Endodermal cell (in vitro differentiated cells): Measurements from ENCODE around the gene OR2V2. TPM values are rescaled to one million over a fixed set of nuclear protein-coding genes. Genes with fewer than 3 reads are reported as not detected.

Source experiments
- DNase-seq: peaks from one replicate; pipeline ENCODE4 v3.0.0-alpha.2; 2017
- H3K27ac ChIP-seq: 2 replicates; pipeline ENCODE4 v1.5.1; 2013; ENCODE audit warnings: mild to moderate bottlenecking, low read depth, low read length, moderate library complexity
- H3K27me3 ChIP-seq: 2 replicates; pipeline ENCODE4 v1.6.1; 2013; ENCODE audit warnings: mild to moderate bottlenecking, low read length, moderate library complexity; ENCODE audit not compliant: insufficient read depth, control insufficient read depth, poor library complexity, severe bottlenecking
- H3K36me3 ChIP-seq: 2 replicates; pipeline ENCODE4 v1.7.0; 2013; ENCODE audit warnings: mild to moderate bottlenecking, low read length, moderate library complexity; ENCODE audit not compliant: control insufficient read depth, insufficient read depth
- H3K4me1 ChIP-seq: one replicate; pipeline ENCODE4 v1.7.0; 2013; ENCODE audit warnings: low read length; ENCODE audit not compliant: control insufficient read depth, insufficient read depth
- H3K4me3 ChIP-seq: 2 replicates; pipeline ENCODE4 v1.5.1; 2013; ENCODE audit warnings: mild to moderate bottlenecking, low read length, moderate library complexity
- H3K9ac ChIP-seq: 2 replicates; pipeline ENCODE4 v1.6.1; 2013; ENCODE audit warnings: mild to moderate bottlenecking, low read length, moderate library complexity; ENCODE audit not compliant: poor library complexity, severe bottlenecking; ENCODE audit errors: extremely low read depth
- H3K9me3 ChIP-seq: 2 replicates; pipeline ENCODE4 v1.6.1; 2013; ENCODE audit warnings: mild to moderate bottlenecking, low read length, moderate library complexity; ENCODE audit not compliant: control insufficient read depth
- H3K27ac Mint-ChIP-seq: 2 replicates; pipeline ENCODE4 v1.8.0; 2020; ENCODE audit warnings: mixed read lengths
- H3K27me3 Mint-ChIP-seq: 2 replicates; pipeline ENCODE4 v1.8.0; 2021; ENCODE audit warnings: mild to moderate bottlenecking, mixed read lengths; ENCODE audit not compliant: insufficient read depth
- H3K36me3 Mint-ChIP-seq: 2 replicates; pipeline ENCODE4 v1.8.0; 2020; ENCODE audit warnings: low read depth, mixed read lengths
- H3K4me1 Mint-ChIP-seq: 2 replicates; pipeline ENCODE4 v1.8.0; 2020; ENCODE audit warnings: mixed read lengths
- H3K4me3 Mint-ChIP-seq: 2 replicates; pipeline ENCODE4 v1.8.0; 2020; ENCODE audit warnings: mild to moderate bottlenecking, moderate library complexity, mixed read lengths
- H3K9me3 Mint-ChIP-seq: 2 replicates; pipeline ENCODE4 v1.8.0; 2020; ENCODE audit warnings: mild to moderate bottlenecking, mixed read lengths
- WGBS, 2 experiments: methylation state at CpG; one replicate each; pipeline versions ENCODE4 v1.1.5 to v1.1.7; 2013; ENCODE audit warnings: missing lambda C conversion rate in 2 of 2, mixed read lengths in 1 of 2; ENCODE audit not compliant: insufficient coverage in 1 of 2, insufficient read length in 1 of 2; 5-methylcytosine and 5-hydroxymethylcytosine counted together
- total RNA-seq, 2 donors: library from RNA; stranded (reverse); fragmentation: NEBNext Ultra II Directional in 1 of 2; extraction: Animal tissue kit (Norgen Biotek cat#: 25700) in 1 of 2; gene quantifications; 2 replicates in 1 of 2; 3 replicates in 1 of 2; pipeline ENCODE4 v1.2.1, GENCODE V29; 2021
- TF ChIP-seq, protein P1 (sequence below): fragments of 200-600 bp; sonication (generic); conservative IDR thresholded peaks from 2 replicates; pipeline ENCODE4 v1.5.0; 2021; ENCODE audit warnings: antibody characterized with exemption, mild to moderate bottlenecking

OR2V2 gene
- total RNA-seq, 2 donors from 2014 or later, result not detected

DNA sequence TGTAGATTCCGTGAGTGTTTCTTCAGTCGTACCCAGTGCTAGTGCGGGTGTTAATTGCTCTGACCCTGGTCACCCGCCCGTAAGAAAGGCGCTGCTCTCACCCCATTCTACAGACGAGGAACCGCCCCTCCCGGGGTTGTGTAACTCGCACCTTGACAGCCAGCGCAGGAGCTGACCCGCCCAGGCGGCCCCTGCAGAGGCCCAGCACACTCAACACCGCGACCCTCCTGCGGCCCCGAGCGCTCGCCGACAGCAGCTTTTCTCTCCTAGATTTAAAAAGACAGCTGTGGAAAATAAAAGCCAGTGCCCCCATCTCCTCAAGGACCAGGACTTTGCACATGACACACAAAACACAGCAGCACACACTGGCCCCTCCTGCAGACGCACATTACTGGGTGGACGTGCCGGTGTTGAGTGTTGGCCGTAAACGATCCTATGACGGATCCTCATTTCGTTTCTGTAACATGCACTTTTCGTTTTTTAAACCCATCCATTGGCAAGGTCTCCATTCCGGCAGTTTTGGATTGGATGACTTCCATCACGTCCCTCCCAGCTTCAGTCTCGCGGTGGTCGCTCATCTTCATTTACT lies 22.9 kb downstream of the OR2V2 start:
- H3K4me3 ChIP-seq, result peak overlapping the region; percentile 88
- no peak overlapping the region for H3K9ac ChIP-seq
- DNase-seq, result no peak
- TF ChIP-seq, protein P1, sequence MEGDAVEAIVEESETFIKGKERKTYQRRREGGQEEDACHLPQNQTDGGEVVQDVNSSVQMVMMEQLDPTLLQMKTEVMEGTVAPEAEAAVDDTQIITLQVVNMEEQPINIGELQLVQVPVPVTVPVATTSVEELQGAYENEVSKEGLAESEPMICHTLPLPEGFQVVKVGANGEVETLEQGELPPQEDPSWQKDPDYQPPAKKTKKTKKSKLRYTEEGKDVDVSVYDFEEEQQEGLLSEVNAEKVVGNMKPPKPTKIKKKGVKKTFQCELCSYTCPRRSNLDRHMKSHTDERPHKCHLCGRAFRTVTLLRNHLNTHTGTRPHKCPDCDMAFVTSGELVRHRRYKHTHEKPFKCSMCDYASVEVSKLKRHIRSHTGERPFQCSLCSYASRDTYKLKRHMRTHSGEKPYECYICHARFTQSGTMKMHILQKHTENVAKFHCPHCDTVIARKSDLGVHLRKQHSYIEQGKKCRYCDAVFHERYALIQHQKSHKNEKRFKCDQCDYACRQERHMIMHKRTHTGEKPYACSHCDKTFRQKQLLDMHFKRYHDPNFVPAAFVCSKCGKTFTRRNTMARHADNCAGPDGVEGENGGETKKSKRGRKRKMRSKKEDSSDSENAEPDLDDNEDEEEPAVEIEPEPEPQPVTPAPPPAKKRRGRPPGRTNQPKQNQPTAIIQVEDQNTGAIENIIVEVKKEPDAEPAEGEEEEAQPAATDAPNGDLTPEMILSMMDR, result no peak
- Mint-ChIP-seq H3K36me3 (no peaks in the 10 kb centered on the region), H3K9me3 (no peaks in the 10 kb centered on the region), H3K4me3 (peak overlapping the region; percentile 66), H3K4me1 (peaks cover 19% of the 10 kb centered on the region), H3K27ac (no peak overlapping the region), H3K27me3 (peaks cover 71% of the 10 kb centered on the region)
- no peak overlapping the region for H3K27ac ChIP-seq
- peaks cover 68% of the 10 kb centered on the region for H3K27me3 ChIP-seq
- WGBS, 2 experiments, result 9 to 13% methylated on average over 17 to 33 of the region's 33 CpGs
- no peaks in the 10 kb centered on the region for H3K9me3 ChIP-seq
- no peaks in the 10 kb centered on the region for H3K36me3 ChIP-seq
- H3K4me1 ChIP-seq, result no peaks in the 10 kb centered on the region

DNA sequence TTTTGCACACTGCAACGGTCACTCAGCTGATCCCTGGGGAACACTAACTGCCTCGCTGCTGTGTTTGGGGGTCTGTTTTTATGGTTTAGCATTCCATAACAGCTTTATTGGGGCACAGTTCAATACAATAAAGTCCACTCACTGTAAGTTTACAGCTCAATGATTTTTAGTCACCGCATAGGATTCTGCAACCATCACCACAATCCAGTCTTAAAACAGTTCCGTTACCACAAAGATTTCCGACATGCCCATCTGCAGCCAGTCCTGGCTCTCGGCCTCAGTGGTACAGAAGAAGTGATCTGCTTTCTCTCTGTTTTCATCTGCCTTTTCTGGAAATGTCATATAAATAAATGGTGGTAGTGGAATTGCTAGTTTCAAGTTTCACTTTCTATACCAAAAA lies 23.6 kb downstream of the OR2V2 start:
- no peaks in the 10 kb centered on the region for H3K9me3 ChIP-seq
- peak overlapping the region; percentile 66 for H3K4me3 Mint-ChIP-seq
- no peak overlapping the region for H3K27ac Mint-ChIP-seq
- peak overlapping the region; percentile 88 for H3K4me3 ChIP-seq
- H3K9me3 Mint-ChIP-seq, result no peaks in the 10 kb centered on the region
- no peak for DNase-seq
- no peaks in the 10 kb centered on the region for H3K36me3 ChIP-seq
- WGBS, 2 experiments, result 62 to 90% methylated on average over 3 to 6 of the region's 6 CpGs
- no peak overlapping the region for H3K9ac ChIP-seq
- H3K27me3 Mint-ChIP-seq, result peaks cover 69% of the 10 kb centered on the region
- H3K4me1 Mint-ChIP-seq, result peaks cover 19% of the 10 kb centered on the region
- no peaks in the 10 kb centered on the region for H3K36me3 Mint-ChIP-seq
- H3K4me1 ChIP-seq, result no peaks in the 10 kb centered on the region
- H3K27me3 ChIP-seq, result peaks cover 68% of the 10 kb centered on the region
- no peak overlapping the region for H3K27ac ChIP-seq
- TF ChIP-seq, protein P1, result no peak

DNA sequence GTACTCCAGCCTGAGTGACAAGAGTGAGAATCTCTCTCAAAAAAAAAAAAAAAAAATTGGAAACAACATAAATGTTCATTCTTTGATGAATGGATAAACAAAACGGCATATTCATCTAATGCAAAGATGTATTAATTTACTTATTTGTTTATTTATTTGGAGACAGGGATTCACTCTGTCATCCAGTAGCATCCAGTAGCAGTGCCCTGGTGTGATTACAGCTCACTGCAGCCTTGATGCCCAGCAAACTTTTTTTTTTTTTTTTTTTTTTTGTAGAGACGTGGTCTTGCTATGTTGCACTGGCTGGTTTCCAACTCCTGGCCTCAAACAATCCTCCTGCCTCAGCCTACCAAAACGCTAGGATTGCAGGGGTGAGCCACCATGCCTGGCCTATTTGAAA lies 24.4 kb downstream of the OR2V2 start:
- peaks cover 67% of the 10 kb centered on the region for H3K27me3 ChIP-seq
- Mint-ChIP-seq H3K4me1 (peaks cover 19% of the 10 kb centered on the region), H3K4me3 (no peak overlapping the region), H3K27ac (no peak overlapping the region), H3K27me3 (peaks cover 70% of the 10 kb centered on the region), H3K36me3 (no peaks in the 10 kb centered on the region), H3K9me3 (no peaks in the 10 kb centered on the region)
- no peaks in the 10 kb centered on the region for H3K36me3 ChIP-seq
- H3K4me3 ChIP-seq, result no peak overlapping the region
- H3K9me3 ChIP-seq, result no peaks in the 10 kb centered on the region
- H3K27ac ChIP-seq, result no peak overlapping the region
- no peak overlapping the region for H3K9ac ChIP-seq
- no peaks in the 10 kb centered on the region for H3K4me1 ChIP-seq
- WGBS, 2 experiments, result 61% methylated on average over 2 of the region's 3 CpGs; no CpG with 5 or more reads in 1 of the 2 experiments
- no peak for DNase-seq
- TF ChIP-seq, protein P1, result no peak
